H1 (cell line): ENCODE results near the gene PDZD4. TPM values are rescaled to one million over a fixed set of nuclear protein-coding genes. Genes with fewer than 3 reads are reported as not detected.

Experiments
- BRCA1 ChIP-seq: IDR thresholded peaks from 2 replicates; pipeline ENCODE4 v1.6.1; 2012; ENCODE audit warnings: low read depth, low read length, improper control_type of control experiment
- CHD7 ChIP-seq: fragments of 300-600 bp; sonication (generic); IDR thresholded peaks from 2 replicates; pipeline ENCODE4 v1.7.1; 2012; ENCODE audit warnings: low read length, moderate library complexity, mild to moderate bottlenecking, inconsistent platforms; ENCODE audit not compliant: insufficient replicate concordance
- KDM5A ChIP-seq: fragments of 200-600 bp; IDR thresholded peaks from 2 replicates; pipeline ENCODE4 v1.7.1; 2012; ENCODE audit warnings: mild to moderate bottlenecking, low read length, inconsistent platforms, mixed read lengths
- POU5F1 ChIP-seq: IDR thresholded peaks from 2 replicates; pipeline ENCODE4 v1.6.1; 2011; ENCODE audit warnings: low read depth, mild to moderate bottlenecking, low read length, moderate library complexity
- RAD21 ChIP-seq, 2 experiments: IDR thresholded peaks in 1 of 2; conservative IDR thresholded peaks in 1 of 2; 2 replicates each; pipeline ENCODE4 v1.6.1; 2011; ENCODE audit warnings: low read depth in 2 of 2, low read length in 2 of 2, improper control_type of control experiment in 1 of 2, inconsistent platforms in 1 of 2, mild to moderate bottlenecking in 1 of 2, moderate library complexity in 1 of 2
- SIX5 ChIP-seq: IDR thresholded peaks from 2 replicates; pipeline ENCODE4 v1.6.1; 2011; ENCODE audit warnings: mild to moderate bottlenecking, low read depth, low read length
- SP1 ChIP-seq: IDR thresholded peaks from 2 replicates; pipeline ENCODE4 v1.6.1; 2011; ENCODE audit warnings: low read depth, low read length
- SRF ChIP-seq: IDR thresholded peaks from 2 replicates; pipeline ENCODE4 v1.6.1; 2011; ENCODE audit warnings: mild to moderate bottlenecking, low read depth, low read length, moderate library complexity
- polyA plus RNA-seq, 7 experiments: library from polyadenylated mRNA; depleted of rRNA in 3 of 7; stranded (reverse) in 5 of 7; unstranded in 2 of 7; fragments of >200 nt in 5 of 7; fragments of 200-250 nt in 2 of 7; gene quantifications; 1 replicate in 5 of 7; 2 replicates in 1 of 7; 4 replicates in 1 of 7; pipeline versions ENCODE4 v1.2.1 to v1.2.3, GENCODE V29; 2011 to 2013; ENCODE audit warnings: missing spikeins in 2 of 7, mixed read lengths in 2 of 7
- total RNA-seq: library from RNA; stranded (reverse); fragmentation: NEBNext Ultra II Directional; extraction: Animal tissue kit (Norgen Biotek cat#: 25700); gene quantifications from 2 replicates; pipeline ENCODE4 v1.2.1, GENCODE V29; 2021

PDZD4 gene
- total and polyA plus RNA-seq, 2 of the 8 experiments (the other 6 are each of a cell fraction or from before 2014, with no cell fraction given): 45.8 to 169 TPM

GRCh38 chrX:153773741-153774575 lies 56.4 kb downstream of the PDZD4 start (continued):
- TF ChIP-seq CHD7 (no peak), SRF (no peak), BRCA1 (no peak), SP1 (no peak), SIX5 (no peak), POU5F1 (no peak), KDM5A (no peak), RAD21 (IDR thresholded peaks at IDR 0.05 in 1 of 2, conservative IDR thresholded peaks at IDR 0.05 in 1 of 2; ENCODE audit: low read depth in 2 of 2, low read length in 2 of 2) (no peak)
- TF ChIP-seq, all 59 proteins: peak for 0
